HCT116 (cell line): Measurements from ENCODE around the gene PRR27. TPM values are rescaled to one million over a fixed set of nuclear protein-coding genes. Genes with fewer than 3 reads are reported as not detected.

Experiments
- ATAC-seq: fragments of 200-7000 bp; cut with Tn5 transposase; 2 replicates; pipeline ENCODE4 v1.9.1; 2020; ENCODE audit warnings: mild to moderate bottlenecking, moderate library complexity
- Bru-seq: library from RNA; stranded (reverse); fragments of 400-500 nt; gene quantifications from one replicate; lab custom pipeline; 2021; lab: Mats Ljungman, UMichigan
- BruChase-seq, 2 experiments: library from RNA; stranded (reverse); fragments of 400-500 nt; gene quantifications; one replicate each; lab custom pipeline; 2021; lab: Mats Ljungman, UMichigan
- BruUV-seq: library from RNA; stranded (reverse); fragments of 400-500 nt; replicated peaks from 2 replicates; lab custom pipeline; 2021; lab: Mats Ljungman, UMichigan
- CTCF ChIA-PET: fragments of 300-600 bp; sonication (Branson Sonifier 250); formaldehyde crosslinking; loops from one replicate; lab custom pipeline; 2021; ENCODE audit warnings: antibody characterized with exemption; lab: Charles Lee
- POLR2A ChIA-PET: fragments of 300-600, 350-600 bp; sonication (Branson Sonifier 250); formaldehyde crosslinking; loops from one replicate; lab custom pipeline; 2021; ENCODE audit warnings: antibody characterized with exemption; lab: Charles Lee
- RAD21 ChIA-PET, 2 experiments: fragments of 300-600 bp; sonication (Branson Sonifier 250); formaldehyde crosslinking; loops; one replicate each; lab custom pipeline; 2023; ENCODE audit warnings: low total read pairs in 2 of 2; ENCODE audit not compliant: uncharacterized antibody in 2 of 2, unreplicated experiment in 2 of 2, low non-redundant PET in 1 of 2; lab: Charles Lee
- DNase-seq: peaks from one replicate; pipeline ENCODE4 v3.0.0-alpha.2; 2010; ENCODE audit warnings: low read depth, low spot score
- H2AFZ ChIP-seq: fragments of 200-600 bp; shearing (Covaris generic), sonication (generic); 2 replicates; pipeline ENCODE4 v1.6.1; 2017; ENCODE audit warnings: low read depth, mixed run types, mixed read lengths, antibody characterized with exemption, low read length; ENCODE audit not compliant: poor library complexity, severe bottlenecking
- H3K27ac ChIP-seq: 2 replicates; pipeline ENCODE4 v1.5.1; 2012; ENCODE audit warnings: low read depth, low read length
- H3K27me3 ChIP-seq: fragments of 200-600 bp; sonication (generic); 2 replicates; pipeline ENCODE4 v1.6.1; 2016; ENCODE audit warnings: mixed run types, low read length, mixed read lengths; ENCODE audit not compliant: insufficient read depth
- H3K36me3 ChIP-seq, 2 experiments: fragments of 200-500 bp in 1 of 2; fragments of 200-600 bp in 1 of 2; sonication (Bioruptor generic) in 1 of 2; sonication (generic) in 1 of 2; 2 replicates each; pipeline versions ENCODE4 v1.5.1 to v1.6.1; 2014 to 2016; ENCODE audit warnings: low read length in 2 of 2, inconsistent platforms in 1 of 2, mixed read lengths in 1 of 2, mixed run types in 1 of 2; ENCODE audit not compliant: insufficient read depth in 2 of 2, control insufficient read depth in 1 of 2
- H3K4me1 ChIP-seq, 2 experiments: fragments of 200-600 bp in 1 of 2; sonication (generic) in 1 of 2; 2 replicates each; pipeline versions ENCODE4 v1.5.1 to v1.6.1; 2012 to 2017; ENCODE audit warnings: low read length in 2 of 2, inconsistent platforms in 1 of 2, mild to moderate bottlenecking in 1 of 2, mixed read lengths in 1 of 2, mixed run types in 1 of 2, moderate library complexity in 1 of 2; ENCODE audit not compliant: insufficient read depth in 2 of 2, control insufficient read depth in 1 of 2
- H3K4me2 ChIP-seq: fragments of 200-600 bp; sonication (generic); 2 replicates; pipeline ENCODE4 v1.6.1; 2017; ENCODE audit warnings: mixed run types, low read length, mixed read lengths
- H3K4me3 ChIP-seq, 2 experiments: fragments of 200-600 bp in 1 of 2; sonication (generic) in 1 of 2; replicated peaks in 1 of 2; 2 replicates each; pipeline ENCODE4 v1.5.1; 2011 to 2016; ENCODE audit warnings: low read length in 2 of 2, control low read depth in 1 of 2, low read depth in 1 of 2, mild to moderate bottlenecking in 1 of 2, mixed read lengths in 1 of 2, mixed run types in 1 of 2
- H3K79me2 ChIP-seq: fragments of 200-600 bp; sonication (generic); 2 replicates; pipeline ENCODE4 v1.6.1; 2017; ENCODE audit warnings: mild to moderate bottlenecking, mixed run types, low read length, moderate library complexity, mixed read lengths; ENCODE audit not compliant: insufficient read depth
- H3K9ac ChIP-seq: fragments of 200-600 bp; sonication (generic); 2 replicates; pipeline ENCODE4 v1.6.1; 2016; ENCODE audit warnings: low read length, mixed read lengths
- H3K9me2 ChIP-seq: fragments of 200-600 bp; sonication (generic), shearing (Covaris generic); 2 replicates; pipeline ENCODE4 v1.6.1; 2017; ENCODE audit warnings: mixed run types, mild to moderate bottlenecking, moderate library complexity; ENCODE audit not compliant: insufficient read depth
- H3K9me3 ChIP-seq, 2 experiments: fragments of 200-500 bp in 1 of 2; fragments of 200-600 bp in 1 of 2; sonication (Bioruptor generic) in 1 of 2; sonication (generic) in 1 of 2; 2 replicates each; pipeline ENCODE4 v1.6.1; 2014 to 2017; ENCODE audit warnings: low read length in 2 of 2, mixed read lengths in 2 of 2, inconsistent platforms in 1 of 2, low read depth in 1 of 2, mild to moderate bottlenecking in 1 of 2, mixed run types in 1 of 2, moderate library complexity in 1 of 2; ENCODE audit not compliant: control insufficient read depth in 1 of 2, insufficient read depth in 1 of 2
- H4K20me1 ChIP-seq: fragments of 200-600 bp; sonication (generic), shearing (Covaris generic); 2 replicates; pipeline ENCODE4 v1.6.1; 2017; ENCODE audit warnings: mixed run types, mild to moderate bottlenecking, moderate library complexity; ENCODE audit not compliant: insufficient read depth
- ATF3 ChIP-seq: IDR thresholded peaks from 2 replicates; pipeline ENCODE4 v1.6.1; 2012
- CBX3 ChIP-seq: IDR thresholded peaks from 2 replicates; pipeline ENCODE4 v1.6.1; 2012; ENCODE audit warnings: low read depth
- CTCF ChIP-seq, 3 experiments: fragments of 200-600 bp in 1 of 3; sonication (generic) in 1 of 3; IDR thresholded peaks in 2 of 3; conservative IDR thresholded peaks in 1 of 3; 2 replicates each; pipeline ENCODE4 v1.5.1; 2012 to 2017; ENCODE audit warnings: low read depth in 2 of 3, low read length in 2 of 3, antibody characterized with exemption in 1 of 3, borderline replicate concordance in 1 of 3, control low read depth in 1 of 3, mild to moderate bottlenecking in 1 of 3, mixed read lengths in 1 of 3, mixed run types in 1 of 3, moderate library complexity in 1 of 3; ENCODE audit not compliant: insufficient read depth in 1 of 3
- EGR1 ChIP-seq: IDR thresholded peaks from 2 replicates; pipeline ENCODE4 v1.6.1; 2012; ENCODE audit warnings: low read depth
- ELF1 ChIP-seq: IDR thresholded peaks from 2 replicates; pipeline ENCODE4 v1.6.1; 2012; ENCODE audit warnings: low read depth, borderline replicate concordance
- EZH2 ChIP-seq: fragments of 200-600 bp; sonication (generic); IDR thresholded peaks from 2 replicates; pipeline ENCODE4 v1.6.1; 2017; ENCODE audit warnings: antibody characterized with exemption, mixed run types
- JUND ChIP-seq: IDR thresholded peaks from 2 replicates; pipeline ENCODE4 v1.6.1; 2012
- MAX ChIP-seq: IDR thresholded peaks from 2 replicates; pipeline ENCODE4 v1.6.1; 2012
- POLR2A ChIP-seq: IDR thresholded peaks from 2 replicates; pipeline ENCODE4 v1.7.0; 2011; ENCODE audit warnings: borderline replicate concordance; ENCODE audit not compliant: insufficient read depth, insufficient read length; ENCODE audit errors: extremely low read depth
- POLR2AphosphoS5 ChIP-seq: IDR thresholded peaks from 2 replicates; pipeline ENCODE4 v1.6.1; 2011; ENCODE audit warnings: mild to moderate bottlenecking, low read depth, low read length, moderate library complexity
- RAD21 ChIP-seq: IDR thresholded peaks from 2 replicates; pipeline ENCODE4 v1.6.1; 2012; ENCODE audit warnings: low read depth, mild to moderate bottlenecking
- REST ChIP-seq: IDR thresholded peaks from 2 replicates; pipeline ENCODE4 v1.6.1; 2012; ENCODE audit warnings: low read depth
- SIN3A ChIP-seq: IDR thresholded peaks from 2 replicates; pipeline ENCODE4 v1.6.1; 2012; ENCODE audit warnings: low read depth
- SRF ChIP-seq: IDR thresholded peaks from 2 replicates; pipeline ENCODE4 v1.6.1; 2012; ENCODE audit warnings: low read depth
- YY1 ChIP-seq: IDR thresholded peaks from 2 replicates; pipeline ENCODE4 v1.6.1; 2011; ENCODE audit warnings: low read length, low read depth, moderate library complexity, mild to moderate bottlenecking; ENCODE audit not compliant: insufficient replicate concordance; ENCODE audit errors: extremely low read depth
- ZBTB33 ChIP-seq: IDR thresholded peaks from 2 replicates; pipeline ENCODE4 v1.6.1; 2011; ENCODE audit warnings: mild to moderate bottlenecking, low read length, moderate library complexity; ENCODE audit not compliant: insufficient replicate concordance; ENCODE audit errors: extremely low read depth
- ZNF274 ChIP-seq: fragments of 200-500 bp; sonication (Bioruptor generic); IDR thresholded peaks from 2 replicates; pipeline ENCODE4 v1.6.1; 2014; ENCODE audit warnings: mild to moderate bottlenecking, low read depth, low read length, inconsistent platforms
- intact Hi-C: fragments of 100-400 bp; cut with micrococcal nuclease; formaldehyde crosslinking; loops from 2 replicates; pipeline ENCODE4 v1.10.0; 2022
- long read RNA-seq: library from polyadenylated mRNA; unstranded; transcript quantifications from one replicate; pipeline ENCODE4 v2.0.0, GENCODE V29; 2021; ENCODE audit not compliant: unreplicated experiment
- polyA plus RNA-seq: library from polyadenylated mRNA; unstranded; fragments of >200 nt; gene quantifications from 2 replicates; pipeline ENCODE4 v1.2.1, GENCODE V29; 2012; ENCODE audit warnings: missing spikeins
- total RNA-seq: library from RNA; stranded (reverse); gene quantifications from one replicate; pipeline ENCODE4 v1.2.1, GENCODE V29; 2021; ENCODE audit not compliant: unreplicated experiment

Gene PRR27
- total RNA-seq (not detected), Bru-seq, nascent RNA (not detected), BruChase-seq, experiment 1, labeled RNA remaining after a 6-hour chase (not detected), BruChase-seq, experiment 2, labeled RNA remaining after a 2-hour chase (not detected)
- polyA plus RNA-seq, result not detected in 2 replicates
- long read RNA-seq, result 0 reads

- intact Hi-C loops, result no loop called here
- TF ChIP-seq EZH2, result no peak
- TF ChIP-seq JUND, result no peak
- TF ChIP-seq EGR1, result no peak
- TF ChIP-seq REST, result no peak
- TF ChIP-seq ZBTB33, result no peak
- TF ChIP-seq SIN3A, result no peak
- no peak for TF ChIP-seq YY1
- TF ChIP-seq ZNF274, result no peak
- no peak for TF ChIP-seq CTCF (IDR thresholded peaks at IDR 0.05 in 2 of 3, conservative IDR thresholded peaks at IDR 0.05 in 1 of 3; ENCODE audit: borderline replicate concordance in 1 of 3, insufficient read depth in 1 of 3, low read depth in 2 of 3, low read length in 2 of 3)
- TF ChIP-seq POLR2A, result no peak
- TF ChIP-seq MAX, result no peak
- no peak for TF ChIP-seq SRF
- TF ChIP-seq ATF3, result no peak
- no peak for TF ChIP-seq RAD21
- TF ChIP-seq POLR2AphosphoS5, result no peak
- TF ChIP-seq ELF1, result no peak
- no peak for TF ChIP-seq CBX3
- no peaks in the 10 kb centered on the region for H3K27me3 ChIP-seq
- CTCF ChIA-PET, result no interaction called here
- no peak within 1 kb of the TSS for H3K4me2 ChIP-seq
- H3K9me2 ChIP-seq, result no peaks in the 10 kb centered on the region
- POLR2A ChIA-PET, result no interaction called here
- H4K20me1 ChIP-seq, result no peaks in the 10 kb centered on the region
- no peaks in the 10 kb centered on the region for H3K4me1 ChIP-seq
- ATAC-seq, result no peak
- DNase-seq, result no peak
- RAD21 ChIA-PET, result no interaction called here
- BruUV-seq, result no TSS peak
- H3K9me3 ChIP-seq, result no peaks in the 10 kb centered on the region
- no peak within 1 kb of the TSS for H3K9ac ChIP-seq
- H3K27ac ChIP-seq, result no peak within 1 kb of the TSS
- H3K36me3 ChIP-seq, result no peaks in the 10 kb centered on the region
- H3K4me3 ChIP-seq, result no peak within 1 kb of the TSS
- no peaks in the 10 kb centered on the region for H3K79me2 ChIP-seq
- H2AFZ ChIP-seq, result no peak within 1 kb of the TSS
These were observed at the start of gene PRR27 for GRCh38 chr4:70153937-70154336. Gene PRR27, plus strand, starts transcription at chr4:70154237. Its CDS starts 139 bp downstream, at chr4:70154376.
